ENCODE measurements around the gene PPP1R12B. TPM values are rescaled to one million over a fixed set of nuclear protein-coding genes. Genes with fewer than 3 reads are reported as not detected.

The PPP1R12B gene
- total and polyA plus RNA-seq, 2 donors (not counting 3 experiments of a cell fraction or from before 2014, with no cell fraction given) = 8.4 to 11.5 TPM

- Histone ChIP-seq H2AFZ (ENCODE audit: low read depth, low read length) (no peak overlapping the region), H3K9me3 (replicated peaks; ENCODE audit: control insufficient read depth, insufficient read depth, low read length) (no peaks in the 10 kb centered on the region), H3K27ac (ENCODE audit: insufficient read depth, low read depth, low read length) (no peak overlapping the region), H3K79me2 (ENCODE audit: control insufficient read depth, insufficient read depth, low read length) (no peaks in the 10 kb centered on the region), H3K36me3 (ENCODE audit: control insufficient read depth in 2 of 2, extremely low read depth in 1 of 2, insufficient read depth in 2 of 2, low read length in 2 of 2) (no peaks in the 10 kb centered on the region), H3K9ac (replicated peaks; ENCODE audit: extremely low read depth, insufficient read depth, low read length) (no peak overlapping the region), H3K4me2 (ENCODE audit: insufficient read depth, low read length) (no peak overlapping the region), H3K4me1 (ENCODE audit: control insufficient read depth, extremely low read depth, insufficient read depth, low read length) (peaks cover 4% of the 10 kb centered on the region), H3K9me1 (replicated peaks; ENCODE audit: control insufficient read depth, extremely low read depth, insufficient read depth, low read length) (no peaks in the 10 kb centered on the region), H3K4me3 (replicated peaks in 1 of 3; ENCODE audit: insufficient read depth in 1 of 3, low read depth in 1 of 3, low read length in 3 of 3) (no peak overlapping the region), H4K20me1 (replicated peaks; ENCODE audit: control insufficient read depth, extremely low read depth, insufficient read depth, low read length) (no peaks in the 10 kb centered on the region), H3K27me3 (ENCODE audit: control insufficient read depth in 2 of 2, insufficient read depth in 2 of 2, low read length in 2 of 2) (no peaks in the 10 kb centered on the region)
- FAIRE-seq (no peak), DNase-seq (ENCODE audit: low read depth, low spot score) (no peak)
- ChIA-PET POLR2A (no interaction called here), CTCF (interaction anchor here (0.6 to 1.2 kb wide), 6 partner anchors 9 to 25 kb away, joined by 3 read pairs; no protein-coding TSS in a partner anchor)
- dilution Hi-C loops (cut with MboI; ENCODE audit: extremely low pct_ligation_motif_present, low sequenced_read_pairs) = no loop called here
- intact Hi-C loops (cut with micrococcal nuclease) = no loop called here
- no TSS peak for BruUV-seq (replicated peaks)
- TF ChIP-seq MAX (IDR thresholded peaks at IDR 0.05; ENCODE audit: insufficient read depth, insufficient read length) (no peak), CTCF (IDR thresholded peaks at IDR 0.05; ENCODE audit: extremely low read depth in 1 of 2, insufficient read depth in 1 of 2, low read depth in 1 of 2, low read length in 2 of 2) (no peak), POLR2AphosphoS5 (IDR thresholded peaks at IDR 0.05; ENCODE audit: insufficient read depth, low read depth, low read length) (no peak), FOS (IDR thresholded peaks at IDR 0.05; ENCODE audit: borderline replicate concordance, insufficient read depth, low read length) (no peak), JUN (IDR thresholded peaks at IDR 0.05; ENCODE audit: borderline replicate concordance, insufficient read depth, insufficient read length, low read depth) (no peak), MYC (IDR thresholded peaks at IDR 0.05; ENCODE audit: low read depth, low read length) (no peak), EZH2 (IDR thresholded peaks at IDR 0.05; ENCODE audit: borderline replicate concordance, low read depth, low read length, severe bottlenecking) (no peak), POLR2A (IDR thresholded peaks at IDR 0.05; ENCODE audit: low read depth, low read length) (no peak), GATA2 (IDR thresholded peaks at IDR 0.05; ENCODE audit: insufficient read depth, insufficient read length, low read depth, low read length) (no peak)
Observed at GRCh38 chr1:202578565-202578964, 230.1 kb downstream of the PPP1R12B start.
